Activated T-cell treated with anti-CD3 and anti-CD28 coated beads for 24 hours (primary cell): ENCODE data around the gene CCDC110.
"Not testable (repeated sequence)": the region's sequence is repeated elsewhere in the genome, so short reads cannot be mapped to it uniquely, and the experiment has no call there.

ENCODE experiments used
- DNase-seq: peaks from one replicate; pipeline ENCODE4 v3.0.0-alpha.2; 2020; ENCODE audit warnings: low read depth

Gene CCDC110

DNA sequence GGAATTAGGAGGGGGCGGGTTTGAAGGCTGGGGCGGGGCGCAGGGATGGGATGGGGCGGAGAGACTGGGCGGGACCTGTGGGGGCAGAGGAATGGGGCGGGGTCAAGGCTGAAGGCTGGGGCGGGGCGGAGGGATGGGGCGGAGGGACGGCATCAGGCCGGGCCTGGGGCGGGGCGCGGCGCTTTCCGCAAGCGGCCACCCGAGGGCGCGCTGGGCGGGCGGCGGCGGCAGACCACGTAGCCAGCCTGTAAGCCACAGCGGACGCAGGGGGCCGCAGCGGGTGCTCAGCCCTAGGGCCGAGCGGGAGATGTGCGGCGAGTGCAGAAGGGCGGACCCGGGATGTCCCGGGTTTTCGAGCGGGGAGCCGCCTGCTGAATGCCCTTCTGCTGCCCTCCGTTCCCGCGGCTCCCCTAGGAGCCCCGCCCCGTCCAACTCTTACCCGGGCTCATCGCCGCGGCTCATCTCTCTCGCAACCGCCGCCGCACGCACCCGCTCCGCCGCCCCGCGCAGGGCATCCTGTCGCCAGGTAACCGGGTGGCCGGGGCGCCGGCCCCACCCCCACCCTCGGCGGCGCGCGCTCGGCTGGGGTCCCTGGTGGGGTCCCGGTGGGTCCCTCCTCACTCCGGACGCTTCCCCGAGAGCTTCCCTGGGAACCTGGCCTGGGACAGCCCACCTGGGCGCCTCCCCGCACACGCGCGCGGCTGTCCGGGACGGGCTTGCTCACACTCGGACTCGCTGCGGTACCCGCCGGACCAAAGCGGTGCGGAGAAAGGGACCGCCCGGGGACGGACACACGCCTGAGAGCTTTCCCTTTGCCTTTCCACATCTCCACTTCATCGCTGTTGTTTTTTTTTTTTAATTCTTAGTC lies at the start of gene CCDC110:
CCDC110 (minus strand) TSS at position 499 of the 868 bp plus-strand sequence; CDS start at position 449, 50 bp downstream.
- peak; percentile 84 for DNase-seq

GRCh38 chr4:185520119-185520518 lies 48.6 kb upstream of the CCDC110 start:
- DNase-seq = no peak

DNA sequence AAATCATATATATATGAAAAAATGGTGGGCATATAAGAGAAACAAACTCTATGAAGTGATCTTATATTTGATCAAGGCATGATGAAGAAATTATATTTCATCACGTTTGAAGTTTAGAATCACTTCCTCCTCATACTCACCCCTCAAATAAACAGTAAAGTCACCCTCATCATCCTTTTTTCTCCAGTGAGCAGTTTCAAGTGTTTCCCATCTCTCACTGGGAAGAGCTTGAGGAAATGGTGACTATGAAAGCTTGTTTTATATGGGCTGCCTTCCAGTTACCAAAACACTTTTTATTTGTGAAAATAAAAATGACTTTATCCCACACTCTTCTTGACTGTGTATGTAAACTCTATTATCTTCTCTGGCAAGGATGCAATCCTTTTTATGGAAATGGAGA lies 47.0 kb upstream of the CCDC110 start:
- no peak for DNase-seq

DNA sequence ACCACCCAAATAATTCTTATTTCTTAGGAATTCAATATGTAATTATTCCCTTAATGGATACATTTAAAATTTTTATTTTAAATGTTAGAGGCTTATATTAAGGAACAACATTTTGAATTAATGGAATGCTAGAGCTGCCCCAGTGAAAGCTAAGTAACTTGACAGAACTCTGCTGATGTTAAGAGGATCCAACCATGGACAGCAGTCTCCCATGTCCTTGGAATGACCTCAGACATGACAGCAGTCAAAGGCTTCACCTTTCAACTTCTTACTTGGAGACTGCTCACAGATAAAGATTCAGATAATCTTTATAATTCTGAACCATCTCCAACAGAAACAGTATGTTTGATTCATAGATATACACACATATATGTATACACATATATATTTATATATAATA lies 46.5 kb upstream of the CCDC110 start:
- no peak for DNase-seq

DNA sequence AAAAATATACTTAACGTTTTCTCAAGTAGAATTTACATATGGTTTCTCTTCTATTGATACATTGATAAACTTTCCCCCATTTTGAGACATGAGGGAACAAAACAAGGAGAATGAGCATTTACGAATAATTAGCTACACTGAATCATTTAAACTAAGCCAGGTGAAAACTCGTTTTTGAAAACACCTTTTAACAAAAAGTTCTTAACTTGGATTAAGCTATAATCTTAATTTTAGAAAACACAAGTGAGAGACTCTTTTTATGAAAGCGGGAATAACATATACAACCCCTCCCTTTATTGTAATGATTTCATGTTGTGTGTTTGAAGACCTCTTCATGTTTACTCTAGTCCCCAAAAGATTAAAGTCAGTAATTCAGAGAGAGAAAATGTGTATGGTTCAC lies 43.7 kb upstream of the CCDC110 start:
- DNase-seq = no peak

DNA sequence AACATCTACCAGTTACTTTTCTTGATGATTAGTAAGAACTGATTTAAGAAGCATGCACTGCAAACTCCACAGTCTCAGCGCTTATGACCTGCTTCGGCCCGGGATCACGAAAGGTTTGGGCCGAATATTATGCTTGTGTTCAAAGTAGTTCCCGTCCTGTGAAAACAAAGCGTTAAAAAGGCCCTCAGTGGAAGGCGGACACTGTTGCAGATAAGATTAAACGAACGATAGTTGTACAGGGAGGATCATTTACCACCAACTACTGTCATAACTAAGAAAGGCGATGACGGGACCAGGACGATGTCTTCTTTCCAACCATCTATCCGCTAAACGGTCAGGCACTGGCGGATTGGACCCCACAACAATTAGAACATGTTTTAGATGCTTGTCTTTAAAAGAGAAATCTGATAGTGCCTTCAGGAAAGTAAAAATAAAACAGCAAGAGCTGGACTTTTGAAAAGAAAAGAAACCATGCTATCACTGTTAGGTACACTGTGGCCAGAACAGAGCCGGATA lies 42.7 kb upstream of the CCDC110 start:
- no peak for DNase-seq

DNA sequence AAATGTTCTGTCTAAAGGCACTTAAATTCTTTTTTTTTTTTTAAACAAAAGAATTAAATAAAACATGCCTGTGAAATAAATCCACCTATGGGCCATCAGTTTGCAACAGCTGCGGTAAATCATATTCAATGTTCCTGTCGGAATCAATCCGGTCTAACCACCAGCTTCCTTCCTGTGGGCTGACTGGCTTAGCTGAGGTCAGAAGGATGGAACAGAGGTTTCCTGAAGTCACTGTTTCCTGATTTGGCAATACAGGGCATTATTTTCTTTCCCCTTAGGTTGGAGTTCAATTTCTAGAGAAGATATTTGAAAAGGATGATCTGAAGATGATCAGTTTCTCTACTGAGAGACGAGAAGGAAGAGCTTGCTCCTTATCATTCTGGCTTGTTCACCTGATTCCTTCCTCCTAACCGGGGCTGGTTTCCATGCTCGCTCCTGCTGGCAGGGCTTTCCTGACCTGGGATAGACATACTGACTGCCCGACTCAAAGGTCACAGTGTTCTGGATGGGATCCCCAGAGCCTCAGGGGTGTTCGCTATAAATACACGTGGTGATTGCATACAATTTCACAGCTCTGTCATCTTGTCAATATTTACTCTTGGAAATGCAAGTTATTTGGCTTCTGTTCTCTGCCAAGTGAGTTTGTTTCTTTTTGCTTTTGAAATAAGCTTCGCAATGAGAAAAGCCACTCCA lies 42.1 kb upstream of the CCDC110 start:
- no peak for DNase-seq

GRCh38 chr4:185512516-185512915 lies 41.0 kb upstream of the CCDC110 start:
- DNase-seq = no peak

DNA sequence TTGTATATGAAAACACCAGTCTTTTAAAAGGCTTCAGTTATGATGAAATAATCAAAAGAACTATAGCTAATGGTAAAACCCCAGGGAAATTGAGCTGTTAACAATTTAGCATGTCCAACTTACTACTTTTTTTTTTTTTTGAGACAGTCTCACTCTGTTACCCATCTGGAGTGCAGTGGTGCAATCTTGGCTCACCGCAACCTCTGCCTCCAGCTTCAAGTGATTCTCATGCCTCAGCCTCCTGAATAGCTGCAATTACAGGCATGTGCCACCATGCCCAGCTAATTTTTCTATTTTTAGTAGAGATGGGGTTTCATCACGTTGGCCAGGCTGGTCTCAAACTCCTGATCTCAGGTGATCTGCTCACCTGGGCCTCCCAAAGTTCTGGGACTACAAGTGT lies 39.7 kb upstream of the CCDC110 start:
- not testable (repeated sequence) for DNase-seq

DNA sequence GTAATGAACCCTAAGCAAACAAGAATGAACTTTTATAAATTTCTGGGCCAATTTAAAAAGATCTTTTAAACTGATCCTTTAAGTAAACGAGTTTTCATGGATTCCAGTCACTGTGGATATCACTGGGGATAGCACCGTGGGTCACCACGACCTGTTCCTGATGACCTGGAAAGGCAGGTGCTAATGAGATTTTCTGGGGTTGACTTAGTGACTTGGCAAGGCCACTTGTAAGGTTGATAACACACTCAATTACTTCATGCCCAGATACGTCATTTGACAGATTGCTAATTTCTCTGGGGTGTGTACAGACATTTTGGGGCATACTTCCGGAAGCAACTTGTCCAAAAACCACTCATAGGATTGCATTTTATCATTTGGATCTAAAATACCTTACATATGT lies 39.3 kb upstream of the CCDC110 start:
- no peak for DNase-seq

DNA sequence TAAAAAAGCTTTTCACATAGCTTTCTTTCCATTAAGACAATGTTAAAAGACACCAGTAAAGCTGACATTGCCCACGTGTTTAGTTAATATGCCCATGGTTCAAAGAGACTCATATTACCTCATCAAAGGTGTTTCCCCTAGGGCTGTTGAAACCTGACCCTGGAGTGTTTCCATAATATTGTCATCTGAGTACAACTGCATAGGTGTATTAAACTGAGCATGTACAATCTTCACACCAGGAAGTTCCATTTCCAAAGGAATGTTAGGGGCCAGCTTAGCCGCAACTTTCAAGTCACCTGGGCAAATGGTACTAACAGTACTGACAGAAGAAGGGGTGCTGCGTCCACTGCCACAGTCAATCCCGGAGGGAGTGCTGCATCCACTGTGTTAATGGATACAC lies 36.6 kb upstream of the CCDC110 start:
- DNase-seq = no peak

DNA sequence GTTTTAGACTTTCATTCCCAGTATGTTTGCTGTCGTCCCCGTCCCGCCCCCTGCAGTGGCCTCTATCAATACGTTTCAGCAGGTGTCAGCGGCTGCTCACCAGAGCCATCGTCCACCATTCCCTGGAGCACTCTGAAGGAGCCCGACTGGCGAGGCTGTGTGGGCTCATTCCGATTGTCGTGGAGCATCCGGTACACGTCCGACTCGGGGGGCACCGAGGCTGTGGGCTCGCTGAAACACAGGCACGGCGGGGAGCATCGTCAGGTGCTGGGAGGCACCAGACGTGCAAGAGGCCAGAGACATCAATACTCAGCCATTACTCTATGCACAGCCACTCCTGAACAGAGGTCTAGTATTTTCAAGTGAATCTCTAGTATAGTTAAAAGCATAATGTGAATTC lies 34.9 kb upstream of the CCDC110 start:
- no peak for DNase-seq

DNA sequence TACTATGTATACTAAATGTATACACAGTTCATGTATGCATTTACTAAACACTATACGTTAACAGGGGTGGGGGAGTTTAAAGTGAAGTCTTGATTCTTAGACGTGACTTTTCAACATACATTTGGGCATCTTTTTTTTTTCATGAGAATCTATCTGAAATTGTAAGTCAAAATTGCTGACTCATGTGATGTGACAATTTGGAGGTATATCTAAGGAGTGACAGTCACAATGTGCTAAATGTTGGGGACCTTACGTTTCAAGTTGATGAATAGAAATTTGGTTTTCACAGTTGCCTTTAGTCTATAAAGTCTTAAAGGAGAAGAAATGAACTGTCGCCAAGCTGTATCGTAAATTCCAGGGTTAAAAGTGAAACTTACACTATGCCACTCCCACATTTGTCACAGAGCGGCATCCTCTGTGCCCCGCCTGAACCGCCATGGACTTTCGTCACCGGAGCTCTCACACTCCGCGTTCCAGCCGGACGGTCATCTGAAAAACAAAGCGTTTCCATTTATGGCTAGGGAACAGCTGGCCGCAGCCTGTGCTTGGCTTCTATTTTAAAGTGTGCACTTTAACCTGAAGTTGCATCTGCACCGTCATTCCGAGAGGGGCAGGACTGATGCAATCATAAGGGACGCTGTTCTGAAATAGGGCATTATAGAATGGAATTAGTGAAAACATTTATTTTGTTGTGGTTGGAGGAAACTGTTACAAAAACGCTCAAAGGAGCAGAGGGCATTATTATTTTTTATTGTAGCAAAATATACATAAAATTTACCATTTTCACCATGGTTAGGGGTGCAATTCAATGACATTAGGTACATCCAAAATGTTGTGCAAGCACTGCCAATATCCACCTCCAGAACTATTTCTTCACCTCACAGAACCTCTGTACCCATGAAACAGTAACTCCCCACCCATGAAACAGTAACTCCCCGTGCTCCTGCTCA lies 32.8 kb upstream of the CCDC110 start:
- no peak for DNase-seq

DNA sequence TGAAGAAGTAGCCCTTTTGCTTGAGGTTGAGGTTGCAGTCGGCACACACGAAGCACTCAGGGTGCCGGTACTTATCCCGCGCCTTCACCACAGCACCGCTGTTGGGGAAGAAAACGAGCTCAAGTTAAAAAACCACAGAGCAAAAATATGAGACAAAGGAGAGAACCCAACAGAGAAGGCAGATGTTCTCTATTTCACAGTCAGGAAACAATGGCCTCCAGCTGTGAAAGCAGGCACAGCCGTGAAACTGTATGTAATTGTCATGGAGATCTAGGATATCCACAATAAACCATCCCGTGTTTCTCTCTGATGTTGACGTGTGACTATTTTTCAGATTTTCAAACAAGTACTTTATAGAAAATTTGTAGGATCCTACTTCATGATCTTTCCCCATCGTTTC lies 30.9 kb upstream of the CCDC110 start:
- DNase-seq = no peak

- DNase-seq = no peak
Measured at GRCh38 chr4:185500576-185500975, 29.0 kb upstream of the CCDC110 start.

DNA sequence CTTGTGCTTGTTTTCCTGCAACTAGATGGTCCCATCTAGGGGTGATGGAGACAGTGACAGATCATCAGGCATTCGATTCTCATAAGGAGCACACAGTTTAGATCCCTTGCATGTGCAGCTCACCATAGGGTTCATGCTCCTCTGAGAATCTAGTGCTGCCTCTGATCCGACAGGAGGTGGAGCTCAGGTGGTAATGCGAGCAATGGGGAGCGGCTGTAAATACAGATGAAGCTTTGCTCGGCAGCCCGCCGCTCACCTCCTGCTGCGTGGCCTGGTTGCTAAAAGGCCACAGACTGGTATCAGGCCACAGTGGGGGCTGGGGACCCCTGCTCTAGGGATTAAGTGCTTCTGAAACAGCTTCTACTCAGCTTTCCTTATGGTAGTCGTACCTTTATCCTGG lies 28.5 kb upstream of the CCDC110 start:
- DNase-seq = no peak

- no peak for DNase-seq
Measured at GRCh38 chr4:185488650-185489049, 17.1 kb upstream of the CCDC110 start.

DNA sequence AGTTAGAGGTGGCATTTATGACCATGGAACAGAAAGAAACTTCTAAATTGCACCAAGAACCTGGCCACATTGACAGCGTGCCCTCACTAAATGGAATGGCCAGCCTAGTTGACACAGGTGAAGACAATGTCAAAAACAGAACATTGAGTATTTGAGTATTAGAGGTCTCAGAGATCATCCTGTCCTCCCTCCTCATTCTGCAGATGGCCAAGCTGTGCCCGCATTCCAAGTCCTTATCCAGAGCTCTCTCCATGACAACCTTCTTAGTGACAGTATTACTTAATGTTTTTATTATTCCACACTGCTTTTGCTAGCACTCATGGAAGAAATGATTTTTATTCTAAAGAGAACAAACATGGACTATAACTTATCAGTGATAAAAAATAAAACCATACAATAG lies 9.9 kb upstream of the CCDC110 start:
- no peak for DNase-seq

- no peak for DNase-seq
Measured at GRCh38 chr4:185480016-185480732, 8.6 kb upstream of the CCDC110 start.

DNA sequence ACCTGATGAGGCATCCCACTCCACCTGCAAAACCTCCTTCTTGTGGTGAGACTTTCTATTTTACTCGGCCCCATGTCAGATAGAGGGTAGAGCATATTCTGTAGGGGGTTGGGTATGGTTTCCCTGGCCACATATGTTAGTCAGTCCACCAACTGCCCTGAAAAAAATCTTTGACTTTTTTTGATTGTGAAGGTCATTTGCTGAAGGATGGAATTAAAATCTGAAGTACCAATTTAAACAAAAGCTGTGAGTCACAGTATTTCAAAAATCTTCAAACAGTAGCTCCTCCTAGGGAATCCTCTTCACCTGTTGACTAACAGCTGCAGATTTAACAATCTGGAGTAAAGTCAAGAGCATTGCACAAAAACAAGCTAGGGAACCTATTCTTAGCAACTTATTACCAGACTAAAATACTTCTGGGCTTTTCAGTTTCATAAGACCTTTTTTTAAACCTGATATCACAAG lies 8.0 kb upstream of the CCDC110 start:
- DNase-seq = no peak

- no peak for DNase-seq
Measured at GRCh38 chr4:185473247-185473646, 1.7 kb upstream of the CCDC110 start.
